ENCODE measurements around the gene ADAM15. TPM values are rescaled to one million over a fixed set of nuclear protein-coding genes. Genes with fewer than 3 reads are reported as not detected.

The ADAM15 gene
- total and polyA plus RNA-seq, 2 donors (not counting 3 experiments of a cell fraction or from before 2014, with no cell fraction given): 295 to 299 TPM

- H3K9me3 ChIP-seq (replicated peaks; ENCODE audit: control insufficient read depth, insufficient read depth, low read length): no peaks in the 10 kb centered on the region
- H3K4me2 ChIP-seq (ENCODE audit: insufficient read depth, low read length): no peak overlapping the region
- dilution Hi-C loops (cut with MboI; ENCODE audit: extremely low pct_ligation_motif_present, low sequenced_read_pairs) (no loop called here), intact Hi-C loops (cut with micrococcal nuclease) (no loop called here)
- no peak overlapping the region for H2AFZ ChIP-seq (ENCODE audit: low read depth, low read length)
- H3K4me1 ChIP-seq (ENCODE audit: control insufficient read depth, extremely low read depth, insufficient read depth, low read length): peaks cover 3% of the 10 kb centered on the region
- no peaks in the 10 kb centered on the region for H3K9me1 ChIP-seq (replicated peaks; ENCODE audit: control insufficient read depth, extremely low read depth, insufficient read depth, low read length)
- ChIA-PET POLR2A (no interaction called here), CTCF (interaction anchor here (0.6 to 5.9 kb wide), 8 partner anchors 10 to 64 kb away, joined by 3 to 37 read pairs (median 4); partner anchors contain the start of gene KRTCAP2)
- no peak overlapping the region for H3K4me3 ChIP-seq (replicated peaks in 1 of 3; ENCODE audit: insufficient read depth in 1 of 3, low read depth in 1 of 3, low read length in 3 of 3)
- no peaks in the 10 kb centered on the region for H4K20me1 ChIP-seq (replicated peaks; ENCODE audit: control insufficient read depth, extremely low read depth, insufficient read depth, low read length)
- H3K27me3 ChIP-seq (ENCODE audit: control insufficient read depth in 2 of 2, insufficient read depth in 2 of 2, low read length in 2 of 2): peaks cover 6 to 9% of the 10 kb centered on the region in 2 experiments
- H3K79me2 ChIP-seq (ENCODE audit: control insufficient read depth, insufficient read depth, low read length): no peaks in the 10 kb centered on the region
- BruUV-seq (replicated peaks): no TSS peak
- no peak for DNase-seq (ENCODE audit: low read depth, low spot score)
- H3K36me3 ChIP-seq (ENCODE audit: control insufficient read depth in 2 of 2, extremely low read depth in 1 of 2, insufficient read depth in 2 of 2, low read length in 2 of 2): no peaks in the 10 kb centered on the region
- H3K27ac ChIP-seq (ENCODE audit: insufficient read depth, low read depth, low read length): no peak overlapping the region
- no peak overlapping the region for H3K9ac ChIP-seq (replicated peaks; ENCODE audit: extremely low read depth, insufficient read depth, low read length)
- TF ChIP-seq CTCF (IDR thresholded peaks at IDR 0.05; ENCODE audit: extremely low read depth in 1 of 2, insufficient read depth in 1 of 2, low read depth in 1 of 2, low read length in 2 of 2): no peak
- no peak for TF ChIP-seq GATA2 (IDR thresholded peaks at IDR 0.05; ENCODE audit: insufficient read depth, insufficient read length, low read depth, low read length)
- TF ChIP-seq MYC (IDR thresholded peaks at IDR 0.05; ENCODE audit: low read depth, low read length): no peak
- TF ChIP-seq JUN (IDR thresholded peaks at IDR 0.05; ENCODE audit: borderline replicate concordance, insufficient read depth, insufficient read length, low read depth): no peak
- no peak for TF ChIP-seq EZH2 (IDR thresholded peaks at IDR 0.05; ENCODE audit: borderline replicate concordance, low read depth, low read length, severe bottlenecking)
- no peak for TF ChIP-seq MAX (IDR thresholded peaks at IDR 0.05; ENCODE audit: insufficient read depth, insufficient read length)
- no peak for TF ChIP-seq POLR2AphosphoS5 (IDR thresholded peaks at IDR 0.05; ENCODE audit: insufficient read depth, low read depth, low read length)
- no peak for TF ChIP-seq FOS (IDR thresholded peaks at IDR 0.05; ENCODE audit: borderline replicate concordance, insufficient read depth, low read length)
- no peak for TF ChIP-seq POLR2A (IDR thresholded peaks at IDR 0.05; ENCODE audit: low read depth, low read length)
- FAIRE-seq: no peak
These were observed 57.2 kb downstream of the ADAM15 start for GRCh38 chr1:155108296-155108695.

All from endothelial cell of umbilical vein (primary cell).